Raji (cell line): ENCODE measurements around the gene SHISA5.

Experiments used
- POLR2A ChIP-seq: IDR thresholded peaks from 2 replicates; pipeline ENCODE4 v1.6.1; 2011; ENCODE audit warnings: low read depth, low read length, control low read depth; ENCODE audit not compliant: insufficient read depth

Gene SHISA5

DNA sequence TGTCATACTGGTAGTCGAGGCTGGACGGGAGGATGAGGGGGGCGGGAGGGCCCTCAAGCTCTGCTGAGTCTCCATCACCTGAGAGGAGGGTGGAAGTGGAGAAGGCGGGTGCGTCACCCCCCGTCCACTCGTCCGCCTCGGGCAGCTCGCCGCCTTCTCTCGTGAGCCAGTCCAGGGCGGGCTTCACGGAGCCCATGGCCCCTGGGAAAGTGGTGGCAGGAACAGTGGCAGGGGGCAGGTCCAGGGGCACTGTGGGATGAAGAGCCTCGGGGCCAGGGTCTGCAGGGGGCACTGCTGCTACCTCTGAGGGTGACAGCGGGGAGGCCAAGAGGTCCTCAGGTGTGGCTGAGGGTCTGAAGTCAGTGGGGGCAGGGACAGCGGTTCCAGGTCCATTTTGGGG, 84.4 kb downstream of the SHISA5 start:
- no peak for TF ChIP-seq POLR2A

DNA sequence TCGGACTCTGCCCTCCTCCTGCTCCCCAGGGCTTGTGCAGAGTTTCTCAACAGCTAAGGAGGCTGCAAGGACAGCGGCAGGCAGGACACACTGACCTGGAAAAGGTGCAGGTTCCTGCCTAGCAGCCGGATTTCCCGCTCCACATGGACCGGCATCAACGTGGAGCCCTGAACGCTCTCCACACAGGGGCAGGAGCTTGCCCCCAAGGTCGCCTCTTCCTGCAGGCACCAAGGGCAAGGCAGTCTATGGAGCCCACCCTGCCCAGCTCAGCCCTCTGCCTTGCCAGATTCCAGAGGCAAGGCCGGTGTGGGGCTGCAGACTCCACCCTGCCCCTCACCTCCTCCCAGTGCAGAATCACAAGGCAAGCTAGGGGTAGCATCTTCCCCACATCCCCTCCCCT, 84.8 kb downstream of the SHISA5 start:
- TF ChIP-seq POLR2A = no peak

DNA sequence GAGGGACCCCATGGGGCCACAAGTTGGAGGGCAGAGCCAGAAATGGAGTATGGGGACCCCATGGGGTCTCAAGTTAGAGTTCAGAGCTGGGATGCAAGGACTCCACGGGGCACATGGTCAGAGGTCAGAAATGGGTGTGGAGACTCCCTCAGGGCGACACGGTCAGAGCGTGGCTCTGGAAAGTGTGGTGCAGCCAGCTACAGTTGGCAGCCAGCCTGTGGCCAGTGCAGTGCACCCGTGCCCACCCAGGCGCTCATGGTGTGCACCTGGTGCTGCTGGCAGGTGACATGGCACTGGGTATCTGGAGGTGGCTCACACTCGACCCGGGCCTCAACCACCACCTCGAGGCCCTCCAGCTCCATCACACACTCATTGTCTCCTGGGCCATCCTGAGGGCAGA, 85.3 kb downstream of the SHISA5 start:
- TF ChIP-seq POLR2A = no peak

DNA sequence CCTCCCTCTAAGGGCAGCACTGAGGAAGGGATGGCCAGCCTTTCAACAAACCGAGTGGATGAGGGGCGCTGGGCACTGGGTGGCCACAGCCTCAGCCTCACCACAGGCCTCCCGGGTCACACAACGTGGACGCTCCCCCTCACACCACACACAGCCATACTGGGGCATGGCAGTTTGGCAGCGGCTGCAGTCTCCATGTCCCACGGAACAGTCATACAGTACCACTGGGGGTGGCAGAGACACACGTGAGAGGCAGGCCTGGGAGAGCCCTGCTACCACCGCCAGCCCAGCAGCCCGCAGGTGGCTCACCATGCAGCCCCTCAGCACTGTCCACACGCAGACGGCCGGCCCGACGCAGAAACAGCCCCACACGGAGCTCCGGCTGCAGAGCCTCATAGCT, 85.8 kb downstream of the SHISA5 start:
- no peak for TF ChIP-seq POLR2A
